Measurements from ENCODE around the gene IFNAR2.
"Not testable (repeated sequence)": the region's sequence is repeated elsewhere in the genome, so short reads cannot be mapped to it uniquely, and the experiment has no call there.

The IFNAR2 gene

DNA sequence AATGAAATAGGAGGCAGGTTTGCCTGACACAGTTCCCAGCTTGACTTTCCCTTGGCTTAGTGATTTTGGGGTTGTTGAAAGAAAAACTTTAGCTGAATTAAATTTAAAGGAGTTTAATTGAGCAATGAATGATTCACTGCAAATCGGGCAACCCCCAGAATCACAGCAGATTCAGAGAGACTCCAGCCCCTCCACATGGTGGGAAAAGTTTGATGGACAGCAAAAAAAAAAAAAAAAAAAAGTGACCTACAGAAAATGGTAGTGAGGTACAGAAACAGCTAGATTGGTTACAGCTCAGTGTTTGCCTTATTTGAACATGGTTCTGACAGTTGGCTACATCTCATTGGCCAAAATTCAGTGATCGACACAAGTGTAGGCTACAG lies 12.6 kb upstream of the IFNAR2 start:
- no peak for DNase-seq

DNA sequence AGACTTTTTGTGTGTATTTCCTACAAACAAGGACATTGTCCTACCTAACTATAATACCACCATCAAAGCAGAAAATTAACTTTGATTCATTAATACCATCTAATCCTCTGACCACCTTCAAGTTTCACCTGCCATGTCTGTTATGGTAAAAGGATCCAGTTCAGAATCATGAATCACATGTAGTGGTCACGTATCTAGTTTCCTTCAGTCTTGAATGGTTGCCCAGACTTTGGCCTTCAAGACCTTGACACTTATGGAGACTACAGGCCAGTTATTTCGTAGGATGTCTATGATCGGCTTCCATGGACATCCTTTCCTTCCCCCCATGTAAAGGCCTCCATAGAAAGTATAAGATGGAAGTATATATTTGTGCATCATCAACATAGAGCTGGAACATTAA lies 10.4 kb upstream of the IFNAR2 start:
- DNase-seq = no peak

DNA sequence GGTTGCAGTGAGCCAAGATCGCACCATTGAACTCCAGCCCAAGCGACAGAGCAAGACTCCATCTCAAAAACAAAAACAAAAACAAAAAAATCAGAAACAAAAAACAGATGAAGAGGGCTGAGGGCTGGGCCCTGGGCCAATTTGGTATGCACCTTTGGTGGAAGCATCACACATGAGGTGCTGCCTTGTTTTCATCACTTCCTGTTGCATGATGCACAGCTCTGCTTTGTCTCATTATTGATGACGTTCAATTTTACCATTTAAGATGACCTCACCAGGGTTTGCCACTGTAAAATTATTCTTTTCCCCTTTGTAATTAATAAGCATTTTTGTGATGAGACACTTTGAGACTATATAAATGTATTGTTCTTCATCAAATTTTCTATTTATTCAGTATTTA lies 9.8 kb upstream of the IFNAR2 start:
- no peak for DNase-seq

DNA sequence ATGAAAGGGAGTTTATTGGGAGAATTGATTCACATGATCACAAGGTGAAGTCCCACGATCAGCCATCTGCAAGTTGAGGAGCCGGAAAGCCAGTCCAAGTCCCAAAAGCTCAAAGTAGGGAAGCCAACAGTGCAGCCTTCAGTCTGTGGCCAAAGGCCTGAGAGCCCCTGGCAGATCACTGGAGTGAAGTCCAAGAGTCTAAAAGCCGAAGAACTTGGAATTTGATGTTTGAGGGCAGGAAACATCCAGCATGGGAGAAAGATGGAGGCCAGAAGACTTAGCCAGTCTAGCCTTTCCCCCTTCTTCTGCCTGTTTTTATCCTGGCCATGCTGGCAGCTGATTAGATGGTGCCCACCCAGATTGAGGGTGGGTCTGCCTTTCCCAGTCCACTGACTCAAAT lies 4.4 kb upstream of the IFNAR2 start:
- not testable (repeated sequence) for DNase-seq

DNA sequence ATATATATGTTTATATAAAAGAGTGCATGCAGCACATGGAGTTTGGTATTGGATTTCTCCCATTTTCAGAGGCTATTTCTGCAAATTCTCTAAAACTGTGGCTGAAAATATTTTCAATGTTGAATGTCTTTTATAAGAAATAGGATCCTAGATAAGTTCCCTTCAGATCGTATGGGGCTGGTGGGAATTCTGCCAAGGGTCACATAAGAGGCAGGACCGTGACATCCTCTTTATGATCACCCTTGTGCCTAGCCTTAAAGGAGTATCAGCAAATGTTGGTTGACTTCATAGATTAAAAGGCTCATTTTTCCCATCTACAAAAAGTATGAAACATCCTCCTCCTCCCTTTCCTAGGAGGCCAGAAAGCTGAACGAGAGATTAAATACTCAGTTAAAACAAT lies 1.3 kb upstream of the IFNAR2 start:
- no peak for DNase-seq

DNA sequence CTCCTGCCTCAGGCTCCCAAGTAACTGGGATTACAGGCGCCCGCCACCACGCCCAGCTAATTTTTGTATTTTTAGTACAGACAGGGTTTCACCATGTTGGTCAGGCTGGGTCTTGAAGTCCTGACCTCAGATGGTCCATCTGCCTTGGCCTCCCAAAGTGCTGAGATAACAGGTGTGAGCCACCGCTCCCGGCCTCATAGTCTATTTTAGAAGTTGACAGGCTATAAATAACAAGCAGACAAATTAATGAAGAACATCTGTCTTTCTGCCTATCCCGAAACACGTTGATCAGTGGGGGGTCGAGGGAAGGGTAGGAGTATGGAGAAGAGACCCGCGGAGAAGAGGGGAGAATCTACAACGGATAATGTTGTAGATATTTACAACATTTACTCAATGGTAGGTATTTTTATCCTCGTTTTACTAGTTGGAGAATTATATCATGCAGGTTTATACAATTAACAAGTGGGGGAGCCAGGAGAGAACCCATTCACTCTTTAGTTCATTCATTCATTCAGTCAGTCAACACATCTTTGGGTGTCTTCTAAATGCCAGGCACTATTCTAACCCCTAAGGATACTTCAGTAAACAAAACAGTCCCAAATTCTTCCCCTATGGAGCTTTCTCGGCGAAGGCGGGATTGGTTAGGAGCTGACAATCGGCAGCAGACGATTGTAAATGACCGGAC lies 497 bp upstream of the IFNAR2 start:
- DNase-seq = no peak

DNA sequence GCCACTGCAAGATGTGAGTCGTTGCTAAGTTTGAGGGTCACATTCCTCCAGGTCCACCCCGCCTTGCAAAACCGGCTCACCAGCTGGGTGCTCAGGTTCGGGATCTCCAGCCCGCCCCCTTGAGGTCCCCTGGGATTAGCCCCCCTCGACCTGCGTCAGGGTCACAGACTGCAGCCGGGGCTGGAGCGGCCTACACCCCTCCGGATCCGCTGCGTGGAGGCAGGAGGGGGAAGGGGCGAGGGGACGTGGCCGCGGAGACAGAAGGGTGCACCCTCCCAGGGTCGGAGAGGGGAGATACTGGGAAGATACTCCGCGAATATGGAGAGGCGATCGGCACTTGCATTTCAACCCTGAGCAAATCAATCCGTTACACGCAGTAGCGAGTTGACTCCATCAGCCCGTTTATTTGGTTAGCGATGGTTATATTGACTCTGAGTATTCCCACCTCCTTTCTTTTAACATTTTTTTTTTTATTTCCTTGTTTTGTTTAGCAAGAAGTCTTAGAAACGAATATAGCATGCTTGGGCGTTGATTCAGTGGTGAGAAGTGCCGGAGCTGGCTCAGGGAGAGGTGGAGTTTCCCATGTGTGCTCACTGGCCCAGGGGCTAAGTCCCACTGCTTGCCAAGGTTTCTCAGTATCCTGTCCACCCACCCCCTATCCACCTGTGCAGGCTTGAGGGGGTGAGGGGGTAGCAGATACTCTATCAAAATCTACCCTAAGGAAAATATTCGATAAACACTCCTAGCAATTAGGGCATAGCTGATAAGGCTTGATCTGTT lies 997 bp downstream of the IFNAR2 start:
- peak; percentile 69 for DNase-seq

DNA sequence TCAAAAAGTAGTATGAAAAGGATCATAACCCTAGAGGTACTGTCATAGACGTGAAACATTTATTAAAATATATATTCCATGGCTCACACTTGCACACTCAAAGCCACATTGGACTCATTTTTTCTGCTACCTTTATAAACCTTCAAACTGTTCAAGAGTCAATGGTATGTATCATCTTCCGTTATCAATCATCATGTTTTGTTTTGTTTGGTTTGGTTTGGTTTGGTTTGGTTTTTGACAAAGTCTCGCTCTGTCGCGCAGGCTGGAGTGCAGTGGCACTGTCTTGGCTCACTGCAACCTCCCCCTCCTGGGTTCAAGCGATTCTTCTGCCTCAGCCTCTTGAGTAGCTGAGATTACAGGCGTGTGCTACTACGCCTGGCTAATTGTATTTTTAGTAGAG lies 1.8 kb downstream of the IFNAR2 start:
- no peak for DNase-seq

DNA sequence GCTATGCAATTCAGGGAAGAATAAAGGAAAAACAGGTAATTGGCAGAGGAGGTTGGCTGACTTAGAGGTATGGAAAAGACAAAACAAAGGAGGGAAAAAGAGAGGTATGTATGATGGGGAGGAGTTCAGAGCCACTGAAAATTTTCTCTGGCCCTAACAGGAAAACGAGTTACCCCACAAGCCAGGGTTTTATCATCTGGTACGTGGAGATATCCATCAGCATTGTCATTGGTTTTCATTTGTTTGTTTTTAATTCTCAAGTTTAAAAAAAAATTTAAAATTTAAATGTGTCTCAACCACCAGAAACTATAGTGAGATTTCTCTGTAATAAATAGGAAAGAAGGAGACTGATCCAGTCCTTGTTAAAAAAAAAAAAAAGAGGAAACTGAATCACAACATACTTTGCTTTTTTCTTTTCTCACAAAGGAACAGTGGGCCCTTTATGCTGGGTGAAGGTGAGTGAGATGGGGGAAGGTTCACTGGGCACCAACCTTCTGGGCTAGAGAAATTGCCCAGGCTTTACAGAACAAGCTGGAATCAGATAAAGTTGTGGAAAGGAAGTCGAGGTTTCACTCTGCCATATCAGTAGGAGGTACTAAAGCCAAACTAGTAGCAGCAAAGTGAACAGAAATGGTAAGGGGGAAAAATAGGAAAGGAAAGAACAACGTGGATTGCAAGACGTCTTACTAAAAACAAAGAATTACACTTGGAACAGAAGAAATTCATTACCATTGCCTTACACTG lies 2.7 kb downstream of the IFNAR2 start:
- peak; percentile 74 for DNase-seq

DNA sequence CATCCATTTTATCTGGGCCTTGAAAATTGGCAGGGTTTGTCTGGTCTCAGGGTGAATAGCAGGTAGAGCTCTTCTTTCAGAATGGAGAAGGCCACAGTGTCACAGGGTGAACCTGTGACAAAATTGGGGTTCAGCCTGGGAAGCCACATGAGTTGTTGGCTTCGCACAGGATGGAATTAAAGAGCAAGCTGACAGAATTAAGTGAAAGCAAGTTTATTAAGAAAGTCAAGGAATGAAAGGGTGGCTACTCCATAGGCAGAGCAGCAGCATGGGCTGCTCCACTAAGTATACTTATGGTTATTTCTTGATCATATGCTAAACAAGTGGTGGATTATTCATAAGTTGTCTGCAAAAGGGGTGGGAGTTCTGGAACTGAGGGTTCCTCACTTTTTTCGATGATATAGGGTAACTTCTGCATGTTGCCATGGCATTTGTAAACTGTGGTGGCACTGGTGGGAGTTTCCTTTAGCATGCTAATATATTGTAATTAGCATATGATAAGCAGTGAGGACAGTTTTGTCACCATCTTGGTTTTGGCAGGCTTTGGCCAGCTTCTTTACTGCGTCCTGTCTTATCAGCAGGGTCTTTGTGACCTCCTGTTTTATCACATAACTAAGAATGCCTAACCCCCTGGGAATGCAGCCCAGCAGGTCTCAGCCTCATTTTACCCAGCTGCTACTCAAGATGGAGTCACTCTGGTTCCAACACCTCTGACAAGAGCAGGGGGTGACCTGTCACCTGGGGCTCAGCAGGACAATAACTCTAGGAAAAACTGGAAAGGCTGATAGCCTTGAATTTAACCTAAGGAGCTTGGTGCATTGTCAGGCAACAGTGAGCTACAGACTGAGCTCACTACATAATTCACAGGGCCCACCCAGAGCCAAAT lies 5.1 kb downstream of the IFNAR2 start:
- DNase-seq = no peak

DNA sequence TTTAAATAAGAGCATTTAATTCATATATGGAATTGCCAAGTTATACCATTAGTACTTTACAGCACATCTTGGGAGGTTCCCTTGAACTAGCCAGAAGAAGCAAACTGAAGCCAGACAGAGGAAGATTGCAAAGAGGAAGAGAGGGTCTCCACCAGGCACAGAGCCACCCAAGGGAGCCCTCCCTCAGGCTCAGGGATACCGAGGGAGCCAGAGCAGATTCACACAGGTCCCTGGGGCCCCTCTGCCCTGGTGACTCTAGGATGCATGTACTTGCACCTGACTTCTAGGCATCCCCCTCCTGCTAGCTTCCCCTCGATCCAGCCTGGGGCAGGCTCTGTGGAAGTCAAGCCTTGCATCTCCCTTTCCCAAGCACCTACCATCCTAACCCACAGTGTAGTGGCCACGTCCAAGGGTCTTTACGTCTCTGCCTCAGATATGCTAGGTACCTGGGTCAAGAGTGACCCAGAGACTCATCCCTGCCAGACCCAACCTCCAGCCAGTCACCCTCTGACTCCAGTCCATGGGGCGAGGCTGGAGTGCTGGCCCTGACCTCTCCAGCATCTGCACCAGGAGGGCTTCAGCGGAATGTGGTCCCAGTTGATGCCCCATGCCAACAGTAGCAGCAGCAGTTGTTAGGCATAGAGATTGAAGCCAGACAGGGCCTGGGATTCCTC lies 6.4 kb downstream of the IFNAR2 start:
- DNase-seq = no peak

DNA sequence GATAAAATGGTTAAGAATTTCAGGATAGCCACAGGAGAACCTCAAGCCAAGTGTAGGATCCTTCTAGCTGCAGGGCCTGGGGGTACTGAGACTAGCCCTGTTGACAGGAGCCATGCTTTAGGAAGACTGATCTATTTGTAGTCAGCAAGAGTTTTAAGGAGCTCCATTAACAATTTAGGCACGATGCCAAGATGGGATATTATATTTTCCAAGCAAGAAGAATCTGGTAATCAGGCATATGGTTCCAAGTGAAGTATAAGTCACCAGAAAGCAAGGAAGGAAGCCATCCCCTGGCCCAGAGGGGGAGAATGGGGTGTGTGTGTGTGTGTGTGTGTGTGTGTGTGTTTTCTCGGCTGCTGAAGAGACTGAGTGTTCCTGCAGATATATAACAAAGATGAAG lies 7.0 kb downstream of the IFNAR2 start:
- no peak for DNase-seq

DNA sequence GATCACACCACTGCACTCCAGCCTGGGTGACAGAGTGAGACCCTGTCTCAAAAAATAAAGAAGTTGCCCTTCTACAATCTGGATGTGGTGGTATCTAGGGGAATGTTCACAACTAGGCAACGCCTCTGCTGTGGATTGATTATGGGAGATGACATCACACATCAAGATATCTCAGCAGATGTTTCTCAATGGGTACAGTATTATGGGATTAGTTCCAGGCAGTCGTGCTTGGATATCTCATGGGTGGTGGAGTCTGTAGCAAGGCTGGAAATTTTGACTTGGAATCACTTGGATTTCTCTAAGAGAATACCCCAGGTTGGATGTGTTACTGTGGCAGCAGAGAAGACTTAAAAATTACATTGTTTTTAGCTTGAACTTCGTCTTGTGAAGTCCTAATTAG lies 7.7 kb downstream of the IFNAR2 start:
- DNase-seq = no peak

DNA sequence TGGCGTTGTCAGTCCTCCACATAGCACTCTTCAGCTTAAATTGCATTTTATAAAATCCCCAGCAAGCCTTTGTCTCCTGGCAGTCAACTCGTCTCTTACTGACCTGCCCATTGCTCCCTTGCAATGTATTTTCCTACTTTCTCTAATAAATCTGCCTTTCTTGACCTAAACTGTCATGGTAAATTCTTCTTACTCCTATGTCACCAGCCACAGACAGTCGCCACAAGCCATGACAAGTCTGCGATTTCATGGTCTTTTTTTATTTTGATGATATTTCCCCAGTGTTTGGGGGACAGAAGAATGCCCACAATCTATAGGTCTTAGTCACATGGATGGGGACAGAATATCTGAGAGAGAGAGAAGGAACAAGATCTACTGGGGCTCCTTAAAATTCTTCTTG lies 8.4 kb downstream of the IFNAR2 start:
- DNase-seq = no peak

DNA sequence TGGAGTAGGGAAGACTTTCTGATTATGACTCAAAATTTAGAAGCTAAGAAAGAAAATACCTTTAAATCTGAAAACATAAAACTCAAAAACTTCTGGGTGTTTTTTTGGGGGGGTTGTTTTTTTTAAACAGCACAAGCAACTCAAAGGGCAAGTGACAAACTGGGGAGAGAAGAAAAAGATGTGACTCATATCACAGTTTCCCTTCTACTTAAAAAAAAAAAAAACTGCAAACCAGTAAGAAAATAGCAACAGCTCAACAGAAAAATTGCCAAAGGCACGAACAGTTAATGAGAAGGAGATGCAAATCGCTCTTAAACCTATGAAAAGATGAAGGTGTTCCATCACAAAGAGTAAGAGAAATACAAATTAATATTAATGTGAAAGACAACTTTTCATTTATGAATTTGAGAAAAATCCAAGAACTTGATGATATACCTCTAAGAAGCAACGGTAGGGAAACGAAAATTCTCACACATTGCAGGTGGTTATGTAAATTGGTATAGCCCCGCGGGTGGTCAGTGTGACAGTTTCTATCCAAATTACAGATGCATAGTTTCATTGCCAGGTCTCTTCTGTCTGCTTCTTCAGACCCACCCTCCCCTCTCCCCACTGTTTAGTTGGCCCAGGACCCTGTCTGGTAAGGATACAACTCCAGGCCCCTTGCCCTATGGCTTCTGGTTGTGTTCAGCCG lies 9.0 kb downstream of the IFNAR2 start:
- no peak for DNase-seq

DNA sequence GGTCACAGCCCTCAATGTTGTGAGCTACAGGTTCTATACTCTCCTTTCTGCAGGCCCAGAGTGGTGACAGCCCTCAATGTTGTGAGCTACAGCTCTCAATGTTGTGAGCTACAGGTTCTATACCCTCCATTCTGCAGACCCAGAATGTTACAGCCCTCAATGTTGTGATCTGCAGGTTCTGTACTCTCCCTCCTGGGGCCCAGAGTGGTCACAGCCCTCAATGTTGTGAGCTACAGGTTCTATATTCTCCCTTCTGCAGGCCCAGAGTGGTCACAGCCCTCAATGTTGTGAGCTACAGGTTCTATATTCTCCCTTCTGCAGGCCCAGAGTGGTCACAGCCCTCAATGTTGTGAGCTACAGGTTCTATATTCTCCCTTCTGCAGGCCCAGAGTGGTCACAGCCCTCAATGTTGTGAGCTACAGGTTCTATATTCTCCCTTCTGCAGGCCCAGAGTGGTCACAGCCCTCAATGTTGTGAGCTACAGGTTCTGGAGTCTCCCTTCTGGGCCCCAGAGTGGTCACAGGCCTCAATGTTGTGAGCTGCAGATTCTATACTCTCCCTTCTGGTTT lies 9.9 kb downstream of the IFNAR2 start:
- not testable (repeated sequence) for DNase-seq

DNA sequence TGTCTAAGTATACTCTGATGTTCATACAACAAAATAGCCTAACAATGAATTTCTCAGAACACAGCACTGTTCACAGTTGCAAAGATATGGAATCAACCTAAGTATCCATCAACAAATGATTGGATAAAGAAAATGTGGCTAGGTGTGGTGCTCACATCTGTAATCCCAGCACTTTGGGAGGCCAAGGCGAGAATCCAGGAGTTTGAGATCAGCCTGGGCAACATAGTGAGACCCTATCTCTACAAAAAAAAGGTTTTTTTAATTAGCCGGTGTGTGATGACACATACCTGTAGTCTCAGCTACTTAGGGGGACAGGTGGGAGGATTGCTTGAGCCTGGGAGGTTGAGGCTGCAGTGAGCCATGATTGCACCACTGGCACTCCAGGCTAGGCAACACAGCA lies 10.7 kb downstream of the IFNAR2 start:
- no peak for DNase-seq

DNA sequence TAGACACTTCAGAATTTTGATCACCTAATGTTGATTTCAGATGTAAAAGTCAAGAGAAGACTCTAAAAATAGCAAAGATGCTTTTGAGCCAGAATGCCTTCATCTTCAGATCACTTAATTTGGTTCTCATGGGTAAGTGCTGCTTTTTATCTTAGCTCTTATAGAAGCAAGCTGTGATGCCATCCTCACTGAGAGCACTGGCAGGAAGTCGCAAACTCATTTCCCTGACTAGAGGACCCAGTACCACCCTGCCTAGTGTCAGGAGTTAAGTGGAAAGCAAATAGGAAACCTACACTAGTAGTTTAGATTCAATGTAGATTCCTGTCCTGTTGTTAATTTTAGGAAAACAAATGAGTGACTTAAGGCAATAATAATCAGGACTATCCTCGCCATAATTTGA lies 12.1 kb downstream of the IFNAR2 start:
- peak; percentile 43 for DNase-seq

DNA sequence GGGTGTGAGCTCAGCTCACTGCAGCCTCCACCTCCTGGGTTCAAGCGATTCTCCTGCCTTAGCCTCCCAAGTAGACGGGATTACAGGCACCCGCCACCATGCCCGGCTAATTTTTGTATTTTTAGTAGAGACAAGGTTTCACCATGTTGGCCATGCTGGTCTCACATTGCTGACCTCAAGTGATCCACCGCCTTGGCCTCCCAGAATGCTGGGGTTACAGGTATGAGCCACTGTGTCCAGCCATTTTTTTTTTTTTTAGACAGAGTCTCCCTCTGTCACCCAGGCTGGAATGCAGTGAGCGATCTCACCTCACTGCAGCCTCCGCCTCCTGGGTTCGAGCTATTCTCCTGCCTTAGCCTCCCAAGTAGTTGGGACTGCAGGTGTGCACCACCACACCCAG lies 13.1 kb downstream of the IFNAR2 start:
- not testable (repeated sequence) for DNase-seq

DNA sequence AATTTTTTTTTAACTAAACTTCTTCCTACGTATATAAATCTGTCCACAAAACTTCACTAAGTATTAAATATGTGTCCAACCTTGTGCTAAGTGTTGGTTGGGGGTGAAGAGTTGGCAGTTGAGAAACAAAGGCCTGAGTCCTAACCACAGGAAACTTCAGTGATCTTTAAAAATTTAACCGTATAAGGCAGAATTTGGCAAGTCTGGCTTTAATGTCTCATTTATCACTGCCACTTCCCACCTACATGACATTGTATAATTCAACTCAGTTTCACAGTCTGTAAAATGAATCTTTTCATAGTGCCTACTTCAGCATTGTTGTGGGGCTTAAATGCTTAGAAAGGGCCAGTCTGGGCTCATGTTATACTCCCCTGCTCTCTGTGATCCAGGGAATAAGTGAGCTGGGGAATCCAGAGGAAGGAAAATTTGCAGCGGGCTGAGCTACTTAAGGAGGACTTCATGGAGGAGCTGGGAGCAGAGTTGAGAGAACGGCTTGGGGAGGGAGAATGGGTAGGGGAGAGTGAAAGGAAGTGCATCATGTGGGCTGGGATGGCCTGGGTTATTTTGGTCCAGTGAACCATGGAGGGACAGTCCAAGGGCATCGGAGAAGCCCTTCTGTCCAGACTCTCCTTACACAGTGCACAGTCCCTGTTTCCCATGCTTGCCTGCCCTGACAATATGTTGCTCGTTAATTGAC lies 14.5 kb downstream of the IFNAR2 start:
- peak; percentile 79 for DNase-seq

DNA sequence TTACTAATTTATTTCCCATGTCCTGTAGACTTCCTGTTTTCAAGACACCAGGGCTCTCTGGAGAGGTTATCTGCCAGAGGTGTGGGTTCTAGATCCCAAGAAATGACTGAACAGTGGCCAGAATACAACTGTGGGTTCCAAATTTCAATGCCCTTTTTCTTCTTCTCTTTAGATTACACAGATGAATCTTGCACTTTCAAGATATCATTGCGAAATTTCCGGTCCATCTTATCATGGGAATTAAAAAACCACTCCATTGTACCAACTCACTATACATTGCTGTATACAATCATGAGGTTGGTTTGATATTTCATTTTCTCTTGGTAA lies 15.0 kb downstream of the IFNAR2 start:
- peak; percentile 81 for DNase-seq

Data from hematopoietic multipotent progenitor cell treated with erythropoietin and hydrocortisone succinate and interleukin-3 and kit ligand, for 4 days (in vitro differentiated cells).